Keratinocyte (primary cell): Measurements from ENCODE around the gene FOXI2.

Experiments used
- CTCF ChIP-seq, 3 experiments: IDR thresholded peaks in 1 of 3; conservative IDR thresholded peaks in 1 of 3; optimal IDR thresholded peaks in 1 of 3; 2 replicates in 2 of 3; 3 replicates in 1 of 3; pipeline versions ENCODE3 to v1.5.1; 2011; ENCODE audit warnings: low read length in 3 of 3, mild to moderate bottlenecking in 3 of 3, moderate library complexity in 2 of 3, control low read depth in 1 of 3, inconsistent platforms in 1 of 3; ENCODE audit not compliant: insufficient read depth in 2 of 3; ENCODE audit errors: extremely low read depth in 1 of 3
- EZH2 ChIP-seq: IDR thresholded peaks from one replicate; pipeline ENCODE4 v1.6.1; 2012; ENCODE audit warnings: inconsistent platforms, mild to moderate bottlenecking, low read length, moderate library complexity

GRCh38 chr10:127743205-127743604 lies 6.2 kb downstream of the FOXI2 start:
- no peak for TF ChIP-seq CTCF (optimal IDR thresholded peaks at IDR 0.05 in 1 of 3, IDR thresholded peaks at IDR 0.05 in 1 of 3, conservative IDR thresholded peaks at IDR 0.05 in 1 of 3; ENCODE audit: extremely low read depth in 1 of 3, insufficient read depth in 2 of 3, low read length in 3 of 3)
- no peak for TF ChIP-seq EZH2
